Central memory CD8-positive, alpha-beta T cell (primary cell): ENCODE measurements around the gene COL15A1.
A peak's percentile ranks its signal among the peaks of the same experiment; 100 is the strongest.

Experiments used
- ATAC-seq: fragments of 150-1000 bp; cut with Tn5 transposase; replicated peaks from 2 replicates; pipeline ENCODE4 v1.10.0; 2022; ENCODE audit warnings: mild to moderate bottlenecking, moderate FRiP score, moderate number of reproducible peaks; ENCODE audit not compliant: poor library complexity, severe bottlenecking; ENCODE audit errors: extremely low read depth
- DNase-seq, 2 donors: peaks; one replicate each; pipeline ENCODE4 v3.0.0; 2021; ENCODE audit warnings: low spot score in 2 of 2
- H3K27ac Mint-ChIP-seq: one replicate; pipeline ENCODE4 v1.8.0; 2022; ENCODE audit warnings: low read depth, mild to moderate bottlenecking, moderate library complexity, mixed read lengths
- H3K27me3 Mint-ChIP-seq: one replicate; pipeline ENCODE4 v1.8.0; 2022; ENCODE audit warnings: mixed read lengths
- H3K36me3 Mint-ChIP-seq: one replicate; pipeline ENCODE4 v1.8.0; 2022; ENCODE audit warnings: mild to moderate bottlenecking, moderate library complexity, mixed read lengths; ENCODE audit not compliant: insufficient read depth
- H3K4me1 Mint-ChIP-seq: one replicate; pipeline ENCODE4 v1.8.0; 2022; ENCODE audit warnings: mixed read lengths
- H3K4me3 Mint-ChIP-seq: one replicate; pipeline ENCODE4 v1.8.0; 2022; ENCODE audit warnings: mild to moderate bottlenecking, moderate library complexity, mixed read lengths
- H3K9me3 Mint-ChIP-seq: one replicate; pipeline ENCODE4 v1.8.0; 2022; ENCODE audit warnings: mixed read lengths

COL15A1 gene

GRCh38 chr9:99034149-99034548, 90.4 kb downstream of the COL15A1 start:
- H3K27ac Mint-ChIP-seq: no peak overlapping the region
- ATAC-seq: no peak
- H3K9me3 Mint-ChIP-seq: no peaks in the 10 kb centered on the region
- no peaks in the 10 kb centered on the region for H3K36me3 Mint-ChIP-seq
- peaks cover 34% of the 10 kb centered on the region for H3K4me1 Mint-ChIP-seq
- no peak for DNase-seq
- no peaks in the 10 kb centered on the region for H3K27me3 Mint-ChIP-seq
- H3K4me3 Mint-ChIP-seq: no peak overlapping the region

- no peak for DNase-seq
- Mint-ChIP-seq H3K36me3 (no peaks in the 10 kb centered on the region), H3K4me3 (no peak overlapping the region), H3K27ac (no peak overlapping the region), H3K9me3 (no peaks in the 10 kb centered on the region), H3K4me1 (peaks cover 42% of the 10 kb centered on the region), H3K27me3 (no peaks in the 10 kb centered on the region)
- peak; percentile 24 for ATAC-seq
Measured at GRCh38 chr9:99035313-99035712, 91.6 kb downstream of the COL15A1 start.

GRCh38 chr9:99037769-99038483, 94.2 kb downstream of the COL15A1 start:
- peaks cover 49% of the 10 kb centered on the region for H3K4me1 Mint-ChIP-seq
- no peaks in the 10 kb centered on the region for H3K36me3 Mint-ChIP-seq
- H3K27me3 Mint-ChIP-seq: no peaks in the 10 kb centered on the region
- H3K9me3 Mint-ChIP-seq: no peaks in the 10 kb centered on the region
- H3K27ac Mint-ChIP-seq: no peak overlapping the region
- ATAC-seq (no peak), DNase-seq (no peak)
- H3K4me3 Mint-ChIP-seq: no peak overlapping the region

GRCh38 chr9:99038484-99038820, 94.7 kb downstream of the COL15A1 start:
- Mint-ChIP-seq H3K27me3 (no peaks in the 10 kb centered on the region), H3K27ac (no peak overlapping the region), H3K4me1 (peaks cover 49% of the 10 kb centered on the region), H3K4me3 (no peak overlapping the region), H3K36me3 (no peaks in the 10 kb centered on the region), H3K9me3 (no peaks in the 10 kb centered on the region)
- DNase-seq (no peak), ATAC-seq (no peak)

- Mint-ChIP-seq H3K27me3 (no peaks in the 10 kb centered on the region), H3K27ac (no peak overlapping the region), H3K36me3 (no peaks in the 10 kb centered on the region), H3K4me1 (peaks cover 45% of the 10 kb centered on the region), H3K4me3 (no peak overlapping the region), H3K9me3 (no peaks in the 10 kb centered on the region)
- DNase-seq: no peak
- ATAC-seq: no peak
Measured at GRCh38 chr9:99039505-99040182, 95.9 kb downstream of the COL15A1 start.

GRCh38 chr9:99040251-99040900, 96.7 kb downstream of the COL15A1 start:
- ATAC-seq (no peak), DNase-seq (no peak)
- no peaks in the 10 kb centered on the region for H3K27me3 Mint-ChIP-seq
- H3K36me3 Mint-ChIP-seq: no peaks in the 10 kb centered on the region
- H3K9me3 Mint-ChIP-seq: no peaks in the 10 kb centered on the region
- H3K4me1 Mint-ChIP-seq: peaks cover 47% of the 10 kb centered on the region
- H3K4me3 Mint-ChIP-seq: no peak overlapping the region
- peak overlapping the region; percentile 26 for H3K27ac Mint-ChIP-seq

- ATAC-seq: peak; percentile 19
- Mint-ChIP-seq H3K36me3 (no peaks in the 10 kb centered on the region), H3K27ac (peak overlapping the region; percentile 26), H3K4me3 (no peak overlapping the region), H3K9me3 (no peaks in the 10 kb centered on the region), H3K4me1 (peaks cover 44% of the 10 kb centered on the region), H3K27me3 (no peaks in the 10 kb centered on the region)
- no peak for DNase-seq
Measured at GRCh38 chr9:99040911-99041582, 97.3 kb downstream of the COL15A1 start.

- Mint-ChIP-seq H3K27me3 (no peaks in the 10 kb centered on the region), H3K27ac (peak overlapping the region; percentile 26), H3K36me3 (peaks cover 1% of the 10 kb centered on the region), H3K9me3 (no peaks in the 10 kb centered on the region), H3K4me3 (no peak overlapping the region), H3K4me1 (peaks cover 49% of the 10 kb centered on the region)
- peak; percentile 28 for ATAC-seq
- no peak for DNase-seq
Measured at GRCh38 chr9:99041618-99042017, 97.9 kb downstream of the COL15A1 start.

GRCh38 chr9:99042620-99043019, 98.9 kb downstream of the COL15A1 start:
- Mint-ChIP-seq H3K36me3 (peaks cover 1% of the 10 kb centered on the region), H3K27ac (no peak overlapping the region), H3K4me3 (no peak overlapping the region), H3K9me3 (no peaks in the 10 kb centered on the region), H3K27me3 (no peaks in the 10 kb centered on the region), H3K4me1 (peaks cover 55% of the 10 kb centered on the region)
- ATAC-seq (no peak), DNase-seq (no peak)

- DNase-seq (no peak), ATAC-seq (no peak)
- Mint-ChIP-seq H3K4me3 (no peak overlapping the region), H3K27ac (no peak overlapping the region), H3K9me3 (no peaks in the 10 kb centered on the region), H3K36me3 (peaks cover 1% of the 10 kb centered on the region), H3K27me3 (no peaks in the 10 kb centered on the region), H3K4me1 (peaks cover 62% of the 10 kb centered on the region)
Measured at GRCh38 chr9:99044827-99045226, 101.1 kb downstream of the COL15A1 start.

- Mint-ChIP-seq H3K4me3 (no peak overlapping the region), H3K27me3 (no peaks in the 10 kb centered on the region), H3K36me3 (peaks cover 1% of the 10 kb centered on the region), H3K27ac (no peak overlapping the region), H3K4me1 (peaks cover 57% of the 10 kb centered on the region), H3K9me3 (no peaks in the 10 kb centered on the region)
- ATAC-seq (no peak), DNase-seq (no peak)
Measured at GRCh38 chr9:99046068-99046467, 102.4 kb downstream of the COL15A1 start.

GRCh38 chr9:99046542-99047071, 102.9 kb downstream of the COL15A1 start:
- Mint-ChIP-seq H3K4me1 (peaks cover 54% of the 10 kb centered on the region), H3K4me3 (no peak overlapping the region), H3K36me3 (peaks cover 1% of the 10 kb centered on the region), H3K27me3 (no peaks in the 10 kb centered on the region), H3K27ac (no peak overlapping the region), H3K9me3 (no peaks in the 10 kb centered on the region)
- DNase-seq (no peak), ATAC-seq (no peak)
